CD4-positive, alpha-beta T cell (primary cell): Measurements from ENCODE around the gene SNX6. TPM values are rescaled to one million over a fixed set of nuclear protein-coding genes. Genes with fewer than 3 reads are reported as not detected.

Source experiments
- ATAC-seq: fragments of 200-7000 bp; cut with Tn5 transposase; one replicate; pipeline ENCODE4 v1.10.0; 2022; ENCODE audit warnings: mild to moderate bottlenecking; ENCODE audit not compliant: poor library complexity
- CTCF ChIA-PET: fragments of 350-600 bp; sonication (Branson Sonifier 250); formaldehyde crosslinking; loops from one replicate; lab custom pipeline; 2021; ENCODE audit warnings: antibody characterized with exemption, inconsistent platforms; lab: Charles Lee
- POLR2A ChIA-PET: fragments of 350-600 bp; sonication (Branson Sonifier 250); formaldehyde crosslinking; loops from one replicate; lab custom pipeline; 2021; ENCODE audit warnings: antibody characterized with exemption, inconsistent platforms; lab: Charles Lee
- DNase-seq, 14 experiments: peaks; one replicate each; pipeline ENCODE4 v3.0.0-alpha.2; 2013 to 2020; ENCODE audit warnings: mixed read lengths in 2 of 14
- H3K27ac ChIP-seq, 2 donors: one replicate each; pipeline versions ENCODE4 v1.5.1 to v1.7.0; 2013; ENCODE audit warnings: low read length in 2 of 2, low read depth in 1 of 2, mild to moderate bottlenecking in 1 of 2
- H3K27me3 ChIP-seq, 2 experiments: 1 replicate in 1 of 2; 2 replicates in 1 of 2; pipeline versions ENCODE4 v1.6.1 to v1.7.0; 2013; ENCODE audit warnings: low read length in 2 of 2, control low read depth in 1 of 2, mild to moderate bottlenecking in 1 of 2, moderate library complexity in 1 of 2; ENCODE audit not compliant: insufficient read depth in 2 of 2, control insufficient read depth in 1 of 2
- H3K36me3 ChIP-seq: one replicate; pipeline ENCODE4 v1.6.1; 2013; ENCODE audit warnings: low read length, control low read depth; ENCODE audit not compliant: insufficient read depth
- H3K4me1 ChIP-seq: one replicate; pipeline ENCODE4 v1.6.1; 2013; ENCODE audit warnings: low read length, control low read depth; ENCODE audit not compliant: insufficient read depth
- H3K4me3 ChIP-seq: one replicate; pipeline ENCODE4 v1.5.1; 2013; ENCODE audit warnings: mild to moderate bottlenecking, low read length, moderate library complexity
- H3K9me3 ChIP-seq, 2 experiments: 1 replicate in 1 of 2; 2 replicates in 1 of 2; pipeline versions ENCODE4 v1.6.1 to v1.7.0; 2013; ENCODE audit warnings: low read length in 2 of 2, mild to moderate bottlenecking in 2 of 2, control low read depth in 1 of 2, moderate library complexity in 1 of 2; ENCODE audit not compliant: control insufficient read depth in 1 of 2, insufficient read depth in 1 of 2
- H3K27ac Mint-ChIP-seq: one replicate; pipeline ENCODE4 v1.8.0; 2020; ENCODE audit warnings: mixed read lengths
- H3K27me3 Mint-ChIP-seq: one replicate; pipeline ENCODE4 v1.8.0; 2021; ENCODE audit warnings: mixed read lengths
- H3K36me3 Mint-ChIP-seq: one replicate; pipeline ENCODE4 v1.8.0; 2021; ENCODE audit warnings: low read depth, mixed read lengths
- H3K4me1 Mint-ChIP-seq: one replicate; pipeline ENCODE4 v1.8.0; 2021; ENCODE audit warnings: low read depth, mixed read lengths
- H3K4me3 Mint-ChIP-seq: one replicate; pipeline ENCODE4 v1.8.0; 2020; ENCODE audit warnings: mild to moderate bottlenecking, mixed read lengths
- H3K9me3 Mint-ChIP-seq: one replicate; pipeline ENCODE4 v1.8.0; 2020; ENCODE audit warnings: mixed read lengths
- intact Hi-C, 2 experiments: fragments of 100-400 bp; cut with DNase I in 1 of 2; cut with micrococcal nuclease in 1 of 2; formaldehyde crosslinking; loops; one replicate each; pipeline versions ENCODE4 v1.15.1 to v1.9.0; 2023 to 2025; cut with DNase I, micrococcal nuclease
- total RNA-seq, 174 experiments: library from RNA in 2 of 174; stranded (reverse) in 2 of 174; gene quantifications; one replicate each; pipeline ENCODE4 v1.2.3 and lab custom pipeline; 2021 to 2026
- TF ChIP-seq, protein P1 (sequence below): fragments of 200-600 bp; IDR thresholded peaks from one replicate; pipeline ENCODE4 v1.8.0; 2022; ENCODE audit warnings: antibody characterized with exemption, mild to moderate bottlenecking

The SNX6 gene
- total RNA-seq, 2 experiments from 2014 or later, result 51.5 to 55.8 TPM

DNA sequence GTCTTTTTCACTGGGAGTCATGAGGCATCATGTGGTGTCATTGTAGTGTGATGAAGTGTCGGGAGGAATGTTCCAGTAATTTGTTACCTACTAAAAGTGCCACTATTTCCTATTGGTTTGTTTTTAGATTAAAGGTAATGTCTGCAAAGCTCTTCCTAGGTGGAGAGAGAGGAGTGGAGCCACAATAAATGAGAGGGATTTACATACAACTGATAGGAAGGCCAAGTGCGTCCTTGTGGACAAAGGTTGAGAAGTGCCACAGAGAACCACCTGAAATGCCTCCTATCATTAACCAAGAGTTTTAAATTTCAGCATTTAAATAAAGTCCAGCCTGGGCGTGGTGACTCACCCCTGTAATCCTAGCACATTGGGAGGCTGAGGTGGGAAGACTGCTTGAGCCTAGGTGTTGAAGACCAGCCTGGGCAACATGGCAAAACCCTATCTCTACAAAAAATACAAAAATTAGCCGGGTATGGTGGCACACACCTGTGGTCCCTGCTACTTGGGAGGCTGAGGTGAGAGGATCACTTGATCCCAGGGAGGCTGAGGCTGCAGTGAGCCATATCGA is 2.5 kb upstream of the SNX6 start:
- ATAC-seq (no peak), DNase-seq (no peak)
- intact Hi-C loops, result loop anchor here in 1 of 2 experiments (5.0 kb wide), 3 partner anchors 85 to 1195 kb away; partner anchors contain the start of gene BRMS1L
- no peak overlapping the region for H3K27ac Mint-ChIP-seq
- no peak overlapping the region for H3K27ac ChIP-seq
- H3K27me3 Mint-ChIP-seq, result no peaks in the 10 kb centered on the region
- TF ChIP-seq, protein P1, sequence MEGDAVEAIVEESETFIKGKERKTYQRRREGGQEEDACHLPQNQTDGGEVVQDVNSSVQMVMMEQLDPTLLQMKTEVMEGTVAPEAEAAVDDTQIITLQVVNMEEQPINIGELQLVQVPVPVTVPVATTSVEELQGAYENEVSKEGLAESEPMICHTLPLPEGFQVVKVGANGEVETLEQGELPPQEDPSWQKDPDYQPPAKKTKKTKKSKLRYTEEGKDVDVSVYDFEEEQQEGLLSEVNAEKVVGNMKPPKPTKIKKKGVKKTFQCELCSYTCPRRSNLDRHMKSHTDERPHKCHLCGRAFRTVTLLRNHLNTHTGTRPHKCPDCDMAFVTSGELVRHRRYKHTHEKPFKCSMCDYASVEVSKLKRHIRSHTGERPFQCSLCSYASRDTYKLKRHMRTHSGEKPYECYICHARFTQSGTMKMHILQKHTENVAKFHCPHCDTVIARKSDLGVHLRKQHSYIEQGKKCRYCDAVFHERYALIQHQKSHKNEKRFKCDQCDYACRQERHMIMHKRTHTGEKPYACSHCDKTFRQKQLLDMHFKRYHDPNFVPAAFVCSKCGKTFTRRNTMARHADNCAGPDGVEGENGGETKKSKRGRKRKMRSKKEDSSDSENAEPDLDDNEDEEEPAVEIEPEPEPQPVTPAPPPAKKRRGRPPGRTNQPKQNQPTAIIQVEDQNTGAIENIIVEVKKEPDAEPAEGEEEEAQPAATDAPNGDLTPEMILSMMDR, result no peak
- H3K36me3 Mint-ChIP-seq, result peaks cover 16% of the 10 kb centered on the region
- peaks cover 28% of the 10 kb centered on the region for H3K4me1 ChIP-seq
- H3K9me3 Mint-ChIP-seq, result no peaks in the 10 kb centered on the region
- no peaks in the 10 kb centered on the region for H3K9me3 ChIP-seq
- peak overlapping the region; percentile 74 for H3K4me3 Mint-ChIP-seq
- no peaks in the 10 kb centered on the region for H3K27me3 ChIP-seq
- H3K4me1 Mint-ChIP-seq, result peaks cover 20% of the 10 kb centered on the region
- ChIA-PET POLR2A (no interaction called here), CTCF (no interaction called here)
- no peak overlapping the region for H3K4me3 ChIP-seq
- H3K36me3 ChIP-seq, result no peaks in the 10 kb centered on the region

- Mint-ChIP-seq H3K36me3 (peaks cover 35% of the 10 kb centered on the region), H3K4me3 (peak overlapping the region; percentile 95), H3K27ac (peak overlapping the region; percentile 88), H3K27me3 (no peaks in the 10 kb centered on the region), H3K4me1 (peaks cover 30% of the 10 kb centered on the region), H3K9me3 (no peaks in the 10 kb centered on the region)
- Histone ChIP-seq H3K27me3 (no peaks in the 10 kb centered on the region), H3K4me1 (peaks cover 42% of the 10 kb centered on the region), H3K4me3 (peak overlapping the region; percentile 96), H3K9me3 (no peaks in the 10 kb centered on the region), H3K27ac (peak overlapping the region; percentile 86 to 89), H3K36me3 (peaks cover 7% of the 10 kb centered on the region)
- CTCF ChIA-PET, result no interaction called here
- ATAC-seq (no peak), DNase-seq (no peak)
- TF ChIP-seq, protein P1, result no peak
- intact Hi-C loops, result loop anchor here in 1 of 2 experiments (2.0 kb wide), 1 partner anchor 494 kb away; the partner anchor contains the start of gene PRORP
- POLR2A ChIA-PET, result interaction anchor here (1.0 kb wide), 1 partner anchor 37 kb away, joined by 3 read pairs; no protein-coding TSS in a partner anchor
These were observed 648 bp downstream of the SNX6 start for GRCh38 chr14:34629344-34629656.

DNA sequence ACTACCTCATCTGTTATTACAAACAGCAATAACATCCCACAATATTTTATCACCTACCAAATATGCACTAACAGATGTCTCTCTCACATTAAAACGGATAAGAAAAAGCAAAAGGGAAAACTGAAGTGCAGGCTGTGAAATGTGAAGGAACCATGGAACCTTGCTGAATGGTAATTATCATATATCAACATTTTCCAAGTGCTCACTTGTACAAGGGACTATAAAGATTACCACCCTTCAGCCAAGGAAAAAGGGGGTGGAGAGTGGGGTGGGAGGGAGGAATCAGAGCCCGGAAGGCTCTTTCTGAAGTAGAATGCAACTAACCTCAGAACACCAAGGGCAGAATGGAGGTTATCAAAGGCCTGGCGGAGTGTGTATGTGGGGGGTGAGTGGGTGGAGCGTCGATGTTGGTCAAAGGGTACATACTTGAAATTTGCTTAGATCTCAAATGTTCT is 1.2 kb downstream of the SNX6 start:
- intact Hi-C loops, result loop anchor here in 1 of 2 experiments (2.0 kb wide), 1 partner anchor 494 kb away; the partner anchor contains the start of gene PRORP
- ATAC-seq, result no peak
- no peak overlapping the region for H3K27ac ChIP-seq

More for the DNA sequence above, 1.2 kb downstream of the SNX6 start:
- ChIA-PET POLR2A (interaction anchor here (1.0 kb wide), 1 partner anchor 38 kb away, joined by 3 read pairs; no protein-coding TSS in a partner anchor), CTCF (no interaction called here)
- H3K27ac Mint-ChIP-seq, result peak overlapping the region; percentile 88
- Histone ChIP-seq H3K9me3 (no peaks in the 10 kb centered on the region), H3K4me3 (peak overlapping the region; percentile 96), H3K27me3 (no peaks in the 10 kb centered on the region), H3K36me3 (peaks cover 12% of the 10 kb centered on the region), H3K4me1 (peaks cover 45% of the 10 kb centered on the region)
- peak in 8 of 14 experiments; percentile 4 to 60 (median 25) for DNase-seq
- peak overlapping the region; percentile 95 for H3K4me3 Mint-ChIP-seq
- H3K36me3 Mint-ChIP-seq, result peaks cover 37% of the 10 kb centered on the region
- no peaks in the 10 kb centered on the region for H3K9me3 Mint-ChIP-seq
- TF ChIP-seq, protein P1, result no peak
- H3K27me3 Mint-ChIP-seq, result no peaks in the 10 kb centered on the region
- H3K4me1 Mint-ChIP-seq, result peaks cover 31% of the 10 kb centered on the region
